HL-60 (cell line): Measurements from ENCODE around the gene LIPA.
"Not testable (repeated sequence)": the region's sequence is repeated elsewhere in the genome, so short reads cannot be mapped to it uniquely, and the experiment has no call there.

Experiments
- DNase-seq, 2 experiments: peaks; one replicate each; pipeline ENCODE4 v3.0.0-alpha.2; 2010 to 2020; ENCODE audit warnings: low read depth in 1 of 2, low spot score in 1 of 2
- H3K27ac ChIP-seq: fragments of 250-450 bp; sonication (Bioruptor Pico); replicated peaks from 2 replicates; pipeline ENCODE4 v1.5.1; 2020; ENCODE audit warnings: mild to moderate bottlenecking, moderate library complexity
- H3K27me3 ChIP-seq: fragments of 250-450 bp; sonication (Bioruptor Pico); 2 replicates; pipeline ENCODE4 v1.5.1; 2021; ENCODE audit warnings: mild to moderate bottlenecking, moderate library complexity; ENCODE audit not compliant: insufficient read depth, poor library complexity, severe bottlenecking
- H3K4me3 ChIP-seq: replicated peaks from 2 replicates; pipeline ENCODE4 v1.5.1; 2011; ENCODE audit warnings: mild to moderate bottlenecking, control low read depth, low read length; ENCODE audit not compliant: insufficient read depth
- GABPA ChIP-seq: IDR thresholded peaks from 2 replicates; pipeline ENCODE4 v1.6.1; 2012; ENCODE audit warnings: low read depth
- POLR2AphosphoS5 ChIP-seq: IDR thresholded peaks from 2 replicates; pipeline ENCODE4 v1.6.1; 2012; ENCODE audit warnings: low read depth
- SPI1 ChIP-seq: IDR thresholded peaks from 2 replicates; pipeline ENCODE4 v1.6.1; 2012; ENCODE audit warnings: low read depth, mild to moderate bottlenecking, borderline replicate concordance
- TF ChIP-seq, protein P1 (sequence below): IDR thresholded peaks from one replicate; pipeline ENCODE4 v1.5.1; 2011; ENCODE audit warnings: low read length, control low read depth, inconsistent platforms; ENCODE audit not compliant: insufficient read depth
- TF ChIP-seq, protein P2 (sequence below): IDR thresholded peaks from 2 replicates; pipeline ENCODE4 v1.6.1; 2012; ENCODE audit warnings: low read depth; ENCODE audit not compliant: insufficient replicate concordance

Gene LIPA

DNA sequence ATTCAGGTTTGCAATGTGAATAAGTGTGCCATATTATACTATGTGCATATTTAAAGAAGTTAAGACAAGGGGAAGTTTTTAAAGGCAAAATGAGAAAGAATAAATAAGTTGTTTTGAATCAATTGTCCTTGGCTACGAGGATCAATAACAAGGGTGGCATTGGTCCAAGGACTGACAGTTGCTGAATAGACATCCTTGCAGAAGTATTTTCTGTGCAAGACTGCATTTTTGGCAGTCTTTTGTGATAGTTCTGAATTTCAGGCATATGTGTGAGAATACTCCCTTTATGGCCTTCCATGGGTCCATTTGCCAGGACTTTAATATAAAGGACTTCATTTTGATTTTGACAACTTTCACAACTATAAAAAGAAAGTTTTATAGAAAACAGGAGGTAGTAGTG lies 5.4 kb upstream of the LIPA start:
- no peak for DNase-seq
- no peak overlapping the region for H3K27ac ChIP-seq
- no peak for TF ChIP-seq GABPA
- TF ChIP-seq, protein P1, sequence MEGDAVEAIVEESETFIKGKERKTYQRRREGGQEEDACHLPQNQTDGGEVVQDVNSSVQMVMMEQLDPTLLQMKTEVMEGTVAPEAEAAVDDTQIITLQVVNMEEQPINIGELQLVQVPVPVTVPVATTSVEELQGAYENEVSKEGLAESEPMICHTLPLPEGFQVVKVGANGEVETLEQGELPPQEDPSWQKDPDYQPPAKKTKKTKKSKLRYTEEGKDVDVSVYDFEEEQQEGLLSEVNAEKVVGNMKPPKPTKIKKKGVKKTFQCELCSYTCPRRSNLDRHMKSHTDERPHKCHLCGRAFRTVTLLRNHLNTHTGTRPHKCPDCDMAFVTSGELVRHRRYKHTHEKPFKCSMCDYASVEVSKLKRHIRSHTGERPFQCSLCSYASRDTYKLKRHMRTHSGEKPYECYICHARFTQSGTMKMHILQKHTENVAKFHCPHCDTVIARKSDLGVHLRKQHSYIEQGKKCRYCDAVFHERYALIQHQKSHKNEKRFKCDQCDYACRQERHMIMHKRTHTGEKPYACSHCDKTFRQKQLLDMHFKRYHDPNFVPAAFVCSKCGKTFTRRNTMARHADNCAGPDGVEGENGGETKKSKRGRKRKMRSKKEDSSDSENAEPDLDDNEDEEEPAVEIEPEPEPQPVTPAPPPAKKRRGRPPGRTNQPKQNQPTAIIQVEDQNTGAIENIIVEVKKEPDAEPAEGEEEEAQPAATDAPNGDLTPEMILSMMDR, result no peak
- TF ChIP-seq, protein P2, sequence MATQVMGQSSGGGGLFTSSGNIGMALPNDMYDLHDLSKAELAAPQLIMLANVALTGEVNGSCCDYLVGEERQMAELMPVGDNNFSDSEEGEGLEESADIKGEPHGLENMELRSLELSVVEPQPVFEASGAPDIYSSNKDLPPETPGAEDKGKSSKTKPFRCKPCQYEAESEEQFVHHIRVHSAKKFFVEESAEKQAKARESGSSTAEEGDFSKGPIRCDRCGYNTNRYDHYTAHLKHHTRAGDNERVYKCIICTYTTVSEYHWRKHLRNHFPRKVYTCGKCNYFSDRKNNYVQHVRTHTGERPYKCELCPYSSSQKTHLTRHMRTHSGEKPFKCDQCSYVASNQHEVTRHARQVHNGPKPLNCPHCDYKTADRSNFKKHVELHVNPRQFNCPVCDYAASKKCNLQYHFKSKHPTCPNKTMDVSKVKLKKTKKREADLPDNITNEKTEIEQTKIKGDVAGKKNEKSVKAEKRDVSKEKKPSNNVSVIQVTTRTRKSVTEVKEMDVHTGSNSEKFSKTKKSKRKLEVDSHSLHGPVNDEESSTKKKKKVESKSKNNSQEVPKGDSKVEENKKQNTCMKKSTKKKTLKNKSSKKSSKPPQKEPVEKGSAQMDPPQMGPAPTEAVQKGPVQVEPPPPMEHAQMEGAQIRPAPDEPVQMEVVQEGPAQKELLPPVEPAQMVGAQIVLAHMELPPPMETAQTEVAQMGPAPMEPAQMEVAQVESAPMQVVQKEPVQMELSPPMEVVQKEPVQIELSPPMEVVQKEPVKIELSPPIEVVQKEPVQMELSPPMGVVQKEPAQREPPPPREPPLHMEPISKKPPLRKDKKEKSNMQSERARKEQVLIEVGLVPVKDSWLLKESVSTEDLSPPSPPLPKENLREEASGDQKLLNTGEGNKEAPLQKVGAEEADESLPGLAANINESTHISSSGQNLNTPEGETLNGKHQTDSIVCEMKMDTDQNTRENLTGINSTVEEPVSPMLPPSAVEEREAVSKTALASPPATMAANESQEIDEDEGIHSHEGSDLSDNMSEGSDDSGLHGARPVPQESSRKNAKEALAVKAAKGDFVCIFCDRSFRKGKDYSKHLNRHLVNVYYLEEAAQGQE, result no peak
- no peak for TF ChIP-seq SPI1
- TF ChIP-seq POLR2AphosphoS5, result no peak
- H3K27me3 ChIP-seq, result no peaks in the 10 kb centered on the region
- H3K4me3 ChIP-seq, result no peak overlapping the region

DNA sequence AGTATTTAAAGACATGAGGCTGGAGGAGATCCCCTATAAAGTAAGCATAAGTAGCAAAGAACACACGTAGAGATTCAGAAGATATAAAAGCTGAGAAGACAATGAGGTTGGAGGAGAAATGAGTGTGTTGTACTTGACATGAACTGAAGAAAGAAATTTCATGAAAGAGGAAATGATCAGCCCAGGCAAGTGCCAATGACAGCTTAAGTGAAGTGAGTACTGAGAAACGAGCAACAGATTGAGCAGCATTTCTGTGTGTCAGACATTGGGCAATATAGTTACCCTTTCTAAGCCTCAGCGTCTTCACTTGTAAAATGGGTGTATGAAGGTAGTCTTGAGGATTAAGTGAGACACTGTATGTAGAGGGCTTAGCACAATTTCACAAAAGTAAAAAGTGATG lies 4.8 kb upstream of the LIPA start:
- no peak overlapping the region for H3K4me3 ChIP-seq
- no peak for DNase-seq
- no peak overlapping the region for H3K27ac ChIP-seq
- TF ChIP-seq SPI1 (no peak), GABPA (no peak), POLR2AphosphoS5 (no peak)
- TF ChIP-seq, protein P2, result no peak
- TF ChIP-seq, protein P1, result no peak
- no peaks in the 10 kb centered on the region for H3K27me3 ChIP-seq

DNA sequence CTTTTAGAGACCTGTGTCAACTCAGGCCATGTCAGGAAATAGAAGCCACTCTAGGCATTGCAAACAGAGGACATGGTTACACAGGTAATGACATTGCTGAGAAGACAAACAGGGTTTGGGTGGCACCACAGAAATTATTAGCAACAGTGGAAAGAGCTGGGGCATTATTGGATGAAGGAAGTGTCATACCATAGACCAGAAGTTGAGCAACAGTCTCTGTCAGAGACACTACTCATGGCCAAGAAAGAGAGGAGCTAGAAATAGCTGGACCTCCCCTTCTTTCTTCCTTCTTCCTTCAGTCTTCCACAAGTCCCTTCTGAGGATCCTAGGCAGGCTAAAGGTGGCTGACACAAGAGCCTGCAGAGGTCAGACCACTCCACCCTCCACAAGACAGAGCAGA lies 4.2 kb upstream of the LIPA start:
- Histone ChIP-seq H3K27me3 (no peaks in the 10 kb centered on the region), H3K27ac (no peak overlapping the region), H3K4me3 (no peak overlapping the region)
- TF ChIP-seq SPI1 (no peak), GABPA (no peak), POLR2AphosphoS5 (no peak)
- TF ChIP-seq, protein P2, result no peak
- TF ChIP-seq, protein P1, result no peak
- DNase-seq, result peak; percentile 18 to 22

DNA sequence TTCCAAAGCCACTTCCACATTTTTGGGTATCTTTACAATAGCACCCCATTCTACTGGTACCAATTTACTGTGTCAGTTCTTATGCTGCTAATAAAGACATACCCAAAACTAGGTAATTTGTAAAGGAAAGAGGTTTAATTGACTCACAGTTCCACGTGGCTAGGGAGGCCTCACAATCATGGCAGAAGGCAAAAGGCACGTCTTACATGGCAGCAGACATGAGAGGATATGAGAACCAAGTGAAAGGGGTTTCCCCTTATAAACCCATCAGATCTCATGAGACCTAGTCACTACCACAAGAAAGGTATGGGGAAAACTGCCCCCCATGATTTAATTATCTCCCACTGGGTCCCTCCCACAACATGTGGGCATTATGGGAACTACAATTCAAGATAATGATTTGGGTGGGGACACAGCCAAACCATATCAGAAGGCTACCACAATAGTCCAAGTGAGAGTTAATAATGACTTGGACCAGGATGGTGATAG lies 3.6 kb upstream of the LIPA start:
- H3K4me3 ChIP-seq, H3K27ac ChIP-seq, H3K27me3 ChIP-seq, DNase-seq: not testable (repeated sequence)
